ENCODE measurements around the gene TOGARAM1. TPM values are rescaled to one million over a fixed set of nuclear protein-coding genes. Genes with fewer than 3 reads are reported as not detected.

Gene TOGARAM1
- total and polyA plus RNA-seq, 9 of the 15 experiments (the other 6 are each of a cell fraction or from before 2014, with no cell fraction given): 1.3 to 6.4 (median 3.7) TPM

DNA sequence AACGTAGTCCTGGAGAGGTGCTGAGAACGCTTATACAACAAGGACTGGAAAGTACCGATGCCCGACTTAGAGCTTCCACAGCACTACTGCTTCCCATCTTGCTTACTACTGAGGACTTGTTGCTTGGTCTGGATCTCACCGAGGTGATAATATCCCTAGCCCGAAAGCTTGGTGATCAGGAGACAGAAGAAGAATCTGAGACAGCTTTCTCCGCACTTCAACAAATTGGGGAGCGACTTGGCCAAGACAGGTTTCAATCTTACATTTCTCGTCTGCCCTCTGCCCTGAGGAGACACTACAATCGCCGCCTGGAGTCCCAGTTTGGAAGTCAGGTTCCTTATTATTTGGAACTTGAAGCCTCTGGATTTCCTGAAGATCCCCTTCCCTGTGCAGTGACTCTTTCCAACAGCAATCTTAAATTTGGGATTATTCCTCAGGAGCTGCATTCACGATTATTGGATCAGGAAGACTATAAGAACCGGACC is 1.1 kb downstream of the TOGARAM1 start:
- CTCF ChIA-PET (ENCODE audit: low intra/inter-chr PET ratio): no interaction called here
- H3K36me3 ChIP-seq (ENCODE audit: control insufficient read depth, insufficient read depth, low read length): no peaks in the 10 kb centered on the region
- BruUV-seq (replicated peaks): no TSS peak

More for the DNA sequence above, 1.1 kb downstream of the TOGARAM1 start:
- H2AFZ ChIP-seq (ENCODE audit: low read depth, low read length): peak overlapping the region; percentile 78
- intact Hi-C loops (cut with micrococcal nuclease) (loop anchor here (2.0 to 5.0 kb wide), 3 partner anchors 51 to 289 kb away; partner anchors contain the start of genes MIS18BP1 and PRPF39), in situ Hi-C loops (cut with MboI) (no loop called here)
- DNase-seq (ENCODE audit: extremely low read depth in 1 of 4, low spot score in 3 of 4) (peak in 1 of 4 experiments; percentile 23), FAIRE-seq (no peak), ATAC-seq (peak; percentile 4)
- peak overlapping the region; percentile 34; the same call in 1 of the 3 replicates for H3K27ac ChIP-seq (ENCODE audit: extremely low read depth, low read depth, low read length)
- H3K4me3 ChIP-seq: peak overlapping the region; percentile 53
- peaks cover 87% of the 10 kb centered on the region for H3K79me2 ChIP-seq (ENCODE audit: control insufficient read depth, insufficient read depth, low read length)
- no peaks in the 10 kb centered on the region for H3K9me1 ChIP-seq (ENCODE audit: control insufficient read depth, insufficient read depth, low read length)
- no peak for TF ChIP-seq NCOA4 (IDR thresholded peaks at IDR 0.05; ENCODE audit: partially characterized antibody)
- TF ChIP-seq, protein P1, sequence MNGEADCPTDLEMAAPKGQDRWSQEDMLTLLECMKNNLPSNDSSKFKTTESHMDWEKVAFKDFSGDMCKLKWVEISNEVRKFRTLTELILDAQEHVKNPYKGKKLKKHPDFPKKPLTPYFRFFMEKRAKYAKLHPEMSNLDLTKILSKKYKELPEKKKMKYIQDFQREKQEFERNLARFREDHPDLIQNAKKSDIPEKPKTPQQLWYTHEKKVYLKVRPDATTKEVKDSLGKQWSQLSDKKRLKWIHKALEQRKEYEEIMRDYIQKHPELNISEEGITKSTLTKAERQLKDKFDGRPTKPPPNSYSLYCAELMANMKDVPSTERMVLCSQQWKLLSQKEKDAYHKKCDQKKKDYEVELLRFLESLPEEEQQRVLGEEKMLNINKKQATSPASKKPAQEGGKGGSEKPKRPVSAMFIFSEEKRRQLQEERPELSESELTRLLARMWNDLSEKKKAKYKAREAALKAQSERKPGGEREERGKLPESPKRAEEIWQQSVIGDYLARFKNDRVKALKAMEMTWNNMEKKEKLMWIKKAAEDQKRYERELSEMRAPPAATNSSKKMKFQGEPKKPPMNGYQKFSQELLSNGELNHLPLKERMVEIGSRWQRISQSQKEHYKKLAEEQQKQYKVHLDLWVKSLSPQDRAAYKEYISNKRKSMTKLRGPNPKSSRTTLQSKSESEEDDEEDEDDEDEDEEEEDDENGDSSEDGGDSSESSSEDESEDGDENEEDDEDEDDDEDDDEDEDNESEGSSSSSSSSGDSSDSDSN (IDR thresholded peaks at IDR 0.05; ENCODE audit: borderline replicate concordance in 1 of 2, low read depth in 2 of 2, low read length in 2 of 2): 0 out of 4 replicates have a peak, but pooled peaks of 1 of the 2 experiments have one; percentile 35
- H3K9ac ChIP-seq (ENCODE audit: insufficient read depth in 1 of 2, low read depth in 2 of 2, low read length in 2 of 2): peak overlapping the region; percentile 56 to 93
- WGBS (ENCODE audit: insufficient coverage, low coverage, missing lambda C conversion rate): under 1% methylated on average over 13 of the region's 13 CpGs
- H3K4me2 ChIP-seq (ENCODE audit: insufficient read depth, low read length): peak overlapping the region; percentile 90
- 0 out of 2 replicates have a peak, but pooled peaks cover 9% of the 10 kb centered on the region for H4K20me1 ChIP-seq (replicated peaks; ENCODE audit: control insufficient read depth, insufficient read depth, low read length)
- no peaks in the 10 kb centered on the region for H3K27me3 ChIP-seq (ENCODE audit: control insufficient read depth in 2 of 2, insufficient read depth in 2 of 2, low read length in 2 of 2)
- no peaks in the 10 kb centered on the region for H3K9me3 ChIP-seq (replicated peaks; ENCODE audit: control insufficient read depth, insufficient read depth, low read depth, low read length)
- no peaks in the 10 kb centered on the region; a peak in 3 of 5 replicates for H3K4me1 ChIP-seq (replicated peaks in 1 of 2; ENCODE audit: control insufficient read depth in 2 of 2, insufficient read depth in 2 of 2, low read length in 2 of 2)
- POLR2A ChIA-PET: interaction anchor here (1.1 to 1.4 kb wide), 2 partner anchors 46 to 168 kb away, joined by 3 read pairs; no protein-coding TSS in a partner anchor
